Astrocyte (in vitro differentiated cells and primary cell): ENCODE results near the gene HECTD2.

Experiments
- CTCF ChIP-seq: IDR thresholded peaks from 2 replicates; pipeline ENCODE4 v1.5.1; 2011; ENCODE audit warnings: low read depth, mild to moderate bottlenecking, inconsistent platforms, low read length, moderate library complexity; ENCODE audit not compliant: insufficient read depth
- EZH2 ChIP-seq: IDR thresholded peaks from 2 replicates; pipeline ENCODE4 v1.6.1; 2012; ENCODE audit warnings: mild to moderate bottlenecking, low read length, inconsistent platforms; ENCODE audit not compliant: insufficient read depth

GRCh38 chr10:91416339-91416855 is 6.3 kb downstream of the HECTD2 start:
- TF ChIP-seq CTCF: no peak
- no peak for TF ChIP-seq EZH2
